Measurements from ENCODE around the gene SNAPC4. TPM values are rescaled to one million over a fixed set of nuclear protein-coding genes. Genes with fewer than 3 reads are reported as not detected.

SNAPC4 gene
- total RNA-seq, 1 experiment from 2014 or later: 24.8 TPM

DNA sequence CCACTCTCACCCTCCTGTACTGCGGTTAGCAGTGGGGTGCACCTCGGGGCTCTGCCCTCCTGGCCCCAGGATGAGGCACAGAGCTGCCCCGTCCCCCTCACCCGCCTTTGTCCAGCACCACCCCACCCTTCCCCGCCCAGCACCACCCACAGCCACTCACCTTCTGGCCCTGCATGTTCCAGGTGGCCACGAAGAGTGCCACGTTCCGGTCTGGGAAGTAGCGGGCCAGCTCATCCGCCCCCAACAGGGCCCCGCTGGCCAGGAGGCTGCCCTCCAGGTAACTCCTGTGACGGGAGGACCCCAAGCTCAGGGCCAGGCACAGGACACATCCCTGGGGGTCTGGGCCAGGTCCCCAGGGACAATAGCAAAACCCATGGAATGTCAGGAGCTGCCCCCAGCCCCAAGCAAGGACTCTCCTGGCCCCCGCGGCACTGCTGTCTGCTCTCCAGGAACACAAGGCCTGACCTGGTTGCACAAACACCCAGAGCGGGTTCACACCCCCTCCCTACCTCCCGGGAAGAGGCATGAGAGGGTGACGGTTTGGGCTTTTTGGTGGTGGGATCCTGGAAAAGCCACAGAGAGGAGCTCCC, 34.7 kb upstream of the SNAPC4 start:
- Histone ChIP-seq H3K9me3 (ENCODE audit: low read depth, low read length, poor library complexity, severe bottlenecking) (no peaks in the 10 kb centered on the region), H3K36me3 (ENCODE audit: insufficient read depth, low read length, poor library complexity, severe bottlenecking) (peaks cover 18% of the 10 kb centered on the region), H3K4me3 (ENCODE audit: low read depth, low read length, poor library complexity, severe bottlenecking) (no peak overlapping the region), H3K4me1 (ENCODE audit: insufficient read depth, low read length, poor library complexity, severe bottlenecking) (peaks cover 11% of the 10 kb centered on the region), H3K27ac (ENCODE audit: low read depth, low read length, poor library complexity, severe bottlenecking) (no peak overlapping the region), H3K27me3 (replicated peaks; ENCODE audit: insufficient read depth, low read depth, low read length, poor library complexity) (no peaks in the 10 kb centered on the region)
- intact Hi-C loops (cut with micrococcal nuclease; ENCODE audit: unreplicated experiment): no loop called here
- CTCF ChIA-PET: no interaction called here
- POLR2A ChIA-PET (ENCODE audit: low non-redundant PET): no interaction called here
- no peak for TF ChIP-seq EZH2 (IDR thresholded peaks at IDR 0.05; ENCODE audit: borderline replicate concordance, low read depth, low read length, poor library complexity, severe bottlenecking)
- TF ChIP-seq CTCF (conservative IDR thresholded peaks at IDR 0.05; ENCODE audit: low read depth, low read length): no peak
- no peak for DNase-seq (ENCODE audit: low spot score)
- BruUV-seq (replicated peaks): no TSS peak

GRCh38 chr9:136433849-136434579, 34.0 kb upstream of the SNAPC4 start:
- H3K4me3 ChIP-seq (ENCODE audit: low read depth, low read length, poor library complexity, severe bottlenecking): no peak overlapping the region
- no peaks in the 10 kb centered on the region for H3K27me3 ChIP-seq (replicated peaks; ENCODE audit: insufficient read depth, low read depth, low read length, poor library complexity)
- no peak overlapping the region for H3K27ac ChIP-seq (ENCODE audit: low read depth, low read length, poor library complexity, severe bottlenecking)
- H3K36me3 ChIP-seq (ENCODE audit: insufficient read depth, low read length, poor library complexity, severe bottlenecking): peaks cover 23% of the 10 kb centered on the region
- H3K9me3 ChIP-seq (ENCODE audit: low read depth, low read length, poor library complexity, severe bottlenecking): no peaks in the 10 kb centered on the region
- intact Hi-C loops (cut with micrococcal nuclease; ENCODE audit: unreplicated experiment): no loop called here
- no TSS peak for BruUV-seq (replicated peaks)
- CTCF ChIA-PET: no interaction called here
- POLR2A ChIA-PET (ENCODE audit: low non-redundant PET): no interaction called here
- no peak for DNase-seq (ENCODE audit: low spot score)
- TF ChIP-seq EZH2 (IDR thresholded peaks at IDR 0.05; ENCODE audit: borderline replicate concordance, low read depth, low read length, poor library complexity, severe bottlenecking) (no peak), CTCF (conservative IDR thresholded peaks at IDR 0.05; ENCODE audit: low read depth, low read length) (no peak)
- peaks cover 11% of the 10 kb centered on the region for H3K4me1 ChIP-seq (ENCODE audit: insufficient read depth, low read length, poor library complexity, severe bottlenecking)

DNA sequence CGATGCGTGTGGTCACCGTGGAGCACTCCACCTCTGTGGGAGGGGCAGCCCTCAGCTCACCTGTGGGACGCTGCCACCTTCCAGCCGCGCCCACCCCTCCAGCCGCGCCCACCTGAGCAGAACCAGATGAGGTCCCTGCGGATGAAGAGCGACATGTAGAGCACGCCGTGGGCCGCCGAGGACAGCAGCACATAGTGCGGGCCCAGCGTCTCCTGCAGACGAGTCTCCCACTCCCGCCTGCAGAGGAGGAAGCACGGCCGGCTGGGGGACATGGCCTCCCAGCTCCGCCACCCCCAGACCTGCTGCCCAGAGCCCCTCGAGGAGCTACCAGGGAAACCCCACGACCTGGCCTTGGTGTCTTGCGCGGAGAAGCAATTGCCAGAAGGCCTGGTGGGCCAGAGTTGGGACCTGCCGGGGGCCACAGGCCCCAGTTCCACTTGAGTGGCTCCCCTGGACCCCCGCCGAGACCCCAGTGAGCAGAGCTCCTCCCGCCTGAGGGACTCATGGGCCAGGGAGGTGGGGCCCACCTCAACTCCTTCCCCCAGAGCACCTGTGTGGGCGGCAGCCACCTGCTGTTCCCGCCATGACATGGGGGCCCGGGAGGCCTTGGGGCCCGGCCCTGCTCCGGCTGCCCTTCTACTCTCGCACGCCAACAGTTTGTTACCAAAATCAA, 33.2 kb upstream of the SNAPC4 start:
- CTCF ChIA-PET: no interaction called here

More for the DNA sequence above, 33.2 kb upstream of the SNAPC4 start:
- Histone ChIP-seq H3K9me3 (ENCODE audit: low read depth, low read length, poor library complexity, severe bottlenecking) (no peaks in the 10 kb centered on the region), H3K27me3 (replicated peaks; ENCODE audit: insufficient read depth, low read depth, low read length, poor library complexity) (no peaks in the 10 kb centered on the region), H3K27ac (ENCODE audit: low read depth, low read length, poor library complexity, severe bottlenecking) (no peak overlapping the region), H3K36me3 (ENCODE audit: insufficient read depth, low read length, poor library complexity, severe bottlenecking) (peaks cover 29% of the 10 kb centered on the region), H3K4me3 (ENCODE audit: low read depth, low read length, poor library complexity, severe bottlenecking) (no peak overlapping the region), H3K4me1 (ENCODE audit: insufficient read depth, low read length, poor library complexity, severe bottlenecking) (peaks cover 11% of the 10 kb centered on the region)
- no TSS peak for BruUV-seq (replicated peaks)
- POLR2A ChIA-PET (ENCODE audit: low non-redundant PET): no interaction called here
- no peak for DNase-seq (ENCODE audit: low spot score)
- TF ChIP-seq CTCF (conservative IDR thresholded peaks at IDR 0.05; ENCODE audit: low read depth, low read length): no peak
- no peak for TF ChIP-seq EZH2 (IDR thresholded peaks at IDR 0.05; ENCODE audit: borderline replicate concordance, low read depth, low read length, poor library complexity, severe bottlenecking)
- intact Hi-C loops (cut with micrococcal nuclease; ENCODE audit: unreplicated experiment): no loop called here

All from A673 (cell line).